H1 (cell line): ENCODE measurements around the gene OR51S1. TPM values are rescaled to one million over a fixed set of nuclear protein-coding genes. Genes with fewer than 3 reads are reported as not detected.

Experiments
- CTCF ChIA-PET: fragments of 300-600 bp; sonication (Branson Sonifier 250); formaldehyde crosslinking; loops from one replicate; lab custom pipeline; 2021; ENCODE audit not compliant: partially characterized antibody; lab: Charles Lee
- POLR2A ChIA-PET: fragments of 300-600 bp; sonication (Branson Sonifier 250); formaldehyde crosslinking; loops from one replicate; lab custom pipeline; 2021; ENCODE audit warnings: inconsistent platforms; ENCODE audit not compliant: partially characterized antibody; lab: Charles Lee
- DNase-seq, 2 experiments: peaks; one replicate each; pipeline versions ENCODE4 v3.0.0 to v3.0.0-alpha.2; 2010 to 2022; ENCODE audit warnings: low spot score in 2 of 2, low read depth in 1 of 2, mixed read lengths in 1 of 2
- FAIRE-seq: peaks from 2 replicates; lab custom pipeline; 2011; peaks lifted over from hg19 to GRCh38; lab: Jason Lieb, UNC
- H2AFZ ChIP-seq: 2 replicates; pipeline ENCODE4 v1.8.1; 2012; ENCODE audit warnings: low read length, inconsistent platforms
- H2AK5ac ChIP-seq: 2 replicates; pipeline ENCODE4 v1.6.1; 2013; ENCODE audit warnings: low read depth, low read length
- H2BK120ac ChIP-seq: replicated peaks from 2 replicates; pipeline ENCODE3; 2013; ENCODE audit warnings: low read depth, low read length, inconsistent platforms
- H2BK12ac ChIP-seq: 2 replicates; pipeline ENCODE4 v1.6.1; 2013; ENCODE audit warnings: low read depth, low read length
- H2BK15ac ChIP-seq: 2 replicates; pipeline ENCODE4 v1.6.1; 2013; ENCODE audit warnings: low read length
- H2BK20ac ChIP-seq: 2 replicates; pipeline ENCODE4 v1.6.1; 2013; ENCODE audit warnings: low read length
- H2BK5ac ChIP-seq: 2 replicates; pipeline ENCODE4 v1.6.1; 2013; ENCODE audit warnings: low read depth, low read length
- H3K14ac ChIP-seq: 2 replicates; pipeline ENCODE4 v1.6.1; 2013; ENCODE audit warnings: inconsistent platforms; ENCODE audit not compliant: insufficient read length
- H3K18ac ChIP-seq: 2 replicates; pipeline ENCODE4 v1.6.1; 2013; ENCODE audit warnings: low read length; ENCODE audit errors: extremely low read depth
- H3K23ac ChIP-seq: 2 replicates; pipeline ENCODE4 v1.6.1; 2013; ENCODE audit warnings: inconsistent platforms; ENCODE audit not compliant: insufficient read length
- H3K23me2 ChIP-seq: 2 replicates; pipeline ENCODE4 v1.6.1; 2013; ENCODE audit warnings: low read depth, low read length
- H3K27ac ChIP-seq: 2 replicates; pipeline ENCODE4 v1.6.1; 2011; ENCODE audit warnings: low read depth, low read length, inconsistent platforms
- H3K27me3 ChIP-seq, 4 experiments: replicated peaks in 1 of 4; 1 replicate in 1 of 4; 2 replicates in 3 of 4; pipeline versions ENCODE4 v1.6.1 to v1.8.1; 2011 to 2013; ENCODE audit warnings: low read length in 3 of 4, mild to moderate bottlenecking in 3 of 4, inconsistent platforms in 2 of 4, mixed read lengths in 2 of 4, moderate library complexity in 1 of 4; ENCODE audit not compliant: control insufficient read depth in 3 of 4, insufficient read depth in 3 of 4; ENCODE audit errors: extremely low read depth in 1 of 4
- H3K36me3 ChIP-seq, 4 experiments: 2 replicates each; pipeline versions ENCODE4 v1.6.1 to v1.8.1; 2011 to 2013; ENCODE audit warnings: mild to moderate bottlenecking in 4 of 4, low read length in 3 of 4, moderate library complexity in 2 of 4, control low read depth in 1 of 4, inconsistent platforms in 1 of 4; ENCODE audit not compliant: insufficient read depth in 4 of 4, control insufficient read depth in 2 of 4
- H3K4ac ChIP-seq: replicated peaks from 2 replicates; pipeline ENCODE3; 2013; ENCODE audit warnings: low read length, low read depth, mixed read lengths, inconsistent platforms; ENCODE audit not compliant: insufficient read length
- H3K4me1 ChIP-seq, 4 experiments: replicated peaks in 1 of 4; 1 replicate in 1 of 4; 2 replicates in 3 of 4; pipeline versions ENCODE4 v1.6.1 to v1.8.1; 2011 to 2013; ENCODE audit warnings: low read length in 3 of 4, inconsistent platforms in 2 of 4, mixed read lengths in 1 of 4; ENCODE audit not compliant: insufficient read depth in 4 of 4, control insufficient read depth in 3 of 4
- H3K4me2 ChIP-seq, 2 experiments: 2 replicates each; pipeline versions ENCODE4 v1.6.1 to v1.8.1; 2011 to 2013; ENCODE audit warnings: low read depth in 2 of 2, low read length in 2 of 2, control low read depth in 1 of 2, inconsistent platforms in 1 of 2, mild to moderate bottlenecking in 1 of 2; ENCODE audit not compliant: insufficient read depth in 1 of 2
- H3K4me3 ChIP-seq, 4 experiments: fragments of 200-600, 300-600 bp in 1 of 4; sonication (generic), shearing (Covaris generic), sonication (Bioruptor Twin) in 1 of 4; 2 replicates each; pipeline versions ENCODE4 v1.5.1 to v1.8.1; 2011 to 2016; ENCODE audit warnings: low read length in 4 of 4, low read depth in 3 of 4, control low read depth in 2 of 4, inconsistent platforms in 2 of 4, mild to moderate bottlenecking in 2 of 4, mixed read lengths in 1 of 4, moderate library complexity in 1 of 4; ENCODE audit not compliant: insufficient read depth in 2 of 4; ENCODE audit errors: extremely low read depth in 1 of 4
- H3K56ac ChIP-seq: replicated peaks from 2 replicates; pipeline ENCODE3; 2013; ENCODE audit warnings: low read depth, mild to moderate bottlenecking, mixed read lengths, low read length, inconsistent platforms; ENCODE audit not compliant: insufficient read length
- H3K79me1 ChIP-seq: 2 replicates; pipeline ENCODE4 v1.6.1; 2013; ENCODE audit warnings: low read depth, low read length, control low read depth
- H3K79me2 ChIP-seq, 2 experiments: 2 replicates each; pipeline versions ENCODE4 v1.6.1 to v1.8.1; 2012 to 2013; ENCODE audit warnings: low read length in 2 of 2, mild to moderate bottlenecking in 2 of 2, inconsistent platforms in 1 of 2; ENCODE audit not compliant: insufficient read depth in 2 of 2, control insufficient read depth in 1 of 2
- H3K9ac ChIP-seq, 4 experiments: replicated peaks in 1 of 4; 1 replicate in 1 of 4; 2 replicates in 3 of 4; pipeline versions ENCODE4 v1.6.1 to v1.8.1; 2011 to 2013; ENCODE audit warnings: low read depth in 3 of 4, low read length in 3 of 4, control low read depth in 2 of 4, mild to moderate bottlenecking in 2 of 4, moderate library complexity in 2 of 4, inconsistent platforms in 1 of 4; ENCODE audit errors: extremely low read depth in 1 of 4
- H3K9me3 ChIP-seq, 2 experiments: 2 replicates each; pipeline versions ENCODE4 v1.6.1 to v1.8.1; 2012 to 2013; ENCODE audit warnings: mild to moderate bottlenecking in 2 of 2, moderate library complexity in 2 of 2, control low read depth in 1 of 2, inconsistent platforms in 1 of 2, low read depth in 1 of 2, low read length in 1 of 2, mixed read lengths in 1 of 2; ENCODE audit not compliant: insufficient read depth in 2 of 2
- H4K20me1 ChIP-seq, 2 experiments: replicated peaks in 1 of 2; 2 replicates each; pipeline versions ENCODE3 to v1.8.1; 2011 to 2013; ENCODE audit warnings: inconsistent platforms in 2 of 2, low read length in 2 of 2, mild to moderate bottlenecking in 1 of 2; ENCODE audit not compliant: insufficient read depth in 2 of 2, control insufficient read depth in 1 of 2
- H4K5ac ChIP-seq: 2 replicates; pipeline ENCODE4 v1.6.1; 2013; ENCODE audit warnings: low read length, low read depth, mixed read lengths, inconsistent platforms; ENCODE audit not compliant: insufficient read length
- H4K8ac ChIP-seq: 2 replicates; pipeline ENCODE4 v1.8.0; 2013; ENCODE audit warnings: mild to moderate bottlenecking, moderate library complexity, low read length, inconsistent platforms; ENCODE audit not compliant: insufficient read depth; ENCODE audit errors: extremely low read depth
- H4K91ac ChIP-seq: replicated peaks from 2 replicates; pipeline ENCODE3; 2013; ENCODE audit warnings: low read length, mixed read lengths, inconsistent platforms; ENCODE audit not compliant: insufficient read length
- ATF2 ChIP-seq: IDR thresholded peaks from 2 replicates; pipeline ENCODE4 v1.6.1; 2012; ENCODE audit warnings: low read length, inconsistent platforms
- CBX8 ChIP-seq: fragments of 300-800, 300-1000 bp; sonication (generic); IDR thresholded peaks from 2 replicates; pipeline ENCODE4 v1.7.1; 2016; ENCODE audit warnings: low read depth, low read length, borderline replicate concordance
- CREB1 ChIP-seq: IDR thresholded peaks from 2 replicates; pipeline ENCODE4 v1.6.1; 2012; ENCODE audit warnings: inconsistent platforms
- CTBP2 ChIP-seq: IDR thresholded peaks from 2 replicates; pipeline ENCODE4 v1.7.0; 2011; ENCODE audit warnings: borderline replicate concordance, mild to moderate bottlenecking, moderate library complexity, mixed read lengths, low read length; ENCODE audit not compliant: insufficient read depth, insufficient read length
- E2F6 ChIP-seq: IDR thresholded peaks from 2 replicates; pipeline ENCODE4 v1.6.1; 2012; ENCODE audit warnings: inconsistent platforms
- EGR1 ChIP-seq: IDR thresholded peaks from 2 replicates; pipeline ENCODE4 v1.6.1; 2011; ENCODE audit warnings: low read depth, low read length, borderline replicate concordance
- GTF2F1 ChIP-seq: IDR thresholded peaks from 2 replicates; pipeline ENCODE4 v1.6.1; 2012; ENCODE audit warnings: low read depth, low read length, improper control_type of control experiment, borderline replicate concordance
- HDAC2 ChIP-seq, 2 experiments: fragments of 300-600 bp in 1 of 2; sonication (generic) in 1 of 2; IDR thresholded peaks; 2 replicates each; pipeline ENCODE4 v1.6.1; 2011 to 2012; ENCODE audit warnings: low read depth in 2 of 2, low read length in 2 of 2, mild to moderate bottlenecking in 2 of 2, moderate library complexity in 2 of 2, borderline replicate concordance in 1 of 2, inconsistent platforms in 1 of 2
- SIN3A ChIP-seq, 2 experiments: IDR thresholded peaks in 1 of 2; conservative IDR thresholded peaks in 1 of 2; 2 replicates each; pipeline ENCODE4 v1.6.1; 2011 to 2012; ENCODE audit warnings: low read length in 2 of 2, improper control_type of control experiment in 1 of 2, low read depth in 1 of 2, mild to moderate bottlenecking in 1 of 2
- SRF ChIP-seq: IDR thresholded peaks from 2 replicates; pipeline ENCODE4 v1.6.1; 2011; ENCODE audit warnings: mild to moderate bottlenecking, low read depth, low read length, moderate library complexity
- TBP ChIP-seq: IDR thresholded peaks from 2 replicates; pipeline ENCODE4 v1.6.1; 2011; ENCODE audit warnings: low read depth, low read length, improper control_type of control experiment
- WGBS, 2 experiments: shearing (Covaris generic) in 1 of 2; methylation state at CpG; one replicate each; pipeline versions ENCODE4 v1.1.6 to v1.1.7; 2013 to 2015; ENCODE audit warnings: low lambda C conversion rate in 2 of 2, mixed read lengths in 2 of 2, inconsistent platforms in 1 of 2, low coverage in 1 of 2, missing lambda C conversion rate in 1 of 2; ENCODE audit not compliant: insufficient replicate concordance in 2 of 2, insufficient coverage in 1 of 2, insufficient read length in 1 of 2; ENCODE audit errors: extremely low coverage in 1 of 2, missing lambda C conversion rate in 1 of 2; 5-methylcytosine and 5-hydroxymethylcytosine counted together
- polyA plus RNA-seq, 7 experiments: library from polyadenylated mRNA; depleted of rRNA in 3 of 7; stranded (reverse) in 5 of 7; unstranded in 2 of 7; fragments of >200 nt in 5 of 7; fragments of 200-250 nt in 2 of 7; gene quantifications; 1 replicate in 5 of 7; 2 replicates in 1 of 7; 4 replicates in 1 of 7; pipeline versions ENCODE4 v1.2.1 to v1.2.3, GENCODE V29; 2011 to 2013; ENCODE audit warnings: missing spikeins in 2 of 7, mixed read lengths in 2 of 7
- total RNA-seq: library from RNA; stranded (reverse); fragmentation: NEBNext Ultra II Directional; extraction: Animal tissue kit (Norgen Biotek cat#: 25700); gene quantifications from 2 replicates; pipeline ENCODE4 v1.2.1, GENCODE V29; 2021

OR51S1 gene
- total and polyA plus RNA-seq, 2 of the 8 experiments (the other 6 are each of a cell fraction or from before 2014, with no cell fraction given) = not detected

- H2BK12ac ChIP-seq = no peak overlapping the region
- no peak overlapping the region for H4K5ac ChIP-seq
- H3K4me2 ChIP-seq = no peak overlapping the region
- TF ChIP-seq ATF2 = no peak
- no peak for TF ChIP-seq E2F6
- no peak for TF ChIP-seq TBP
- TF ChIP-seq GTF2F1 = no peak
- no peak for TF ChIP-seq CTBP2
- TF ChIP-seq HDAC2 (IDR thresholded peaks at IDR 0.05; ENCODE audit: borderline replicate concordance in 1 of 2, low read depth in 2 of 2, low read length in 2 of 2) = no peak
- TF ChIP-seq CBX8 = no peak
- no peak for TF ChIP-seq SIN3A (conservative IDR thresholded peaks at IDR 0.05 in 1 of 2, IDR thresholded peaks at IDR 0.05 in 1 of 2; ENCODE audit: low read depth in 1 of 2, low read length in 2 of 2)
- TF ChIP-seq EGR1 = no peak
- no peak for TF ChIP-seq CREB1
- TF ChIP-seq SRF = no peak
- H3K27ac ChIP-seq = no peak overlapping the region
- ChIA-PET POLR2A (no interaction called here), CTCF (interaction anchor here (0.9 kb wide), 1 partner anchor 12 kb away, joined by 3 read pairs; no protein-coding TSS in a partner anchor)
- no peaks in the 10 kb centered on the region for H4K20me1 ChIP-seq
- H2BK120ac ChIP-seq = no peak overlapping the region
- DNase-seq (no peak), FAIRE-seq (no peak)
- H2AFZ ChIP-seq = 0 out of 2 replicates have a peak overlapping the region, but pooled peaks have one; percentile 53
- H3K14ac ChIP-seq = no peak overlapping the region
- H2AK5ac ChIP-seq = no peak overlapping the region
- no peak overlapping the region for H3K4ac ChIP-seq
- H3K23ac ChIP-seq = no peak overlapping the region
- 80% methylated on average over 4 of the region's 4 CpGs; no CpG with 5 or more reads in 1 of the 2 experiments for WGBS, 2 experiments
- H4K91ac ChIP-seq = no peak overlapping the region
- no peaks in the 10 kb centered on the region for H3K23me2 ChIP-seq
- no peak overlapping the region for H2BK15ac ChIP-seq
- H3K9me3 ChIP-seq = peaks cover 2 to 5% of the 10 kb centered on the region in 2 experiments; a peak in 1 of 4 replicates
- no peak overlapping the region for H2BK5ac ChIP-seq
- H3K79me1 ChIP-seq = no peaks in the 10 kb centered on the region
- H3K4me3 ChIP-seq = no peak overlapping the region
- no peaks in the 10 kb centered on the region for H3K4me1 ChIP-seq
- no peaks in the 10 kb centered on the region for H3K36me3 ChIP-seq
- H3K27me3 ChIP-seq = no peaks in the 10 kb centered on the region
- no peaks in the 10 kb centered on the region for H3K79me2 ChIP-seq
- no peak overlapping the region for H4K8ac ChIP-seq
- no peak overlapping the region for H2BK20ac ChIP-seq
- no peak overlapping the region for H3K18ac ChIP-seq
- H3K56ac ChIP-seq = no peak overlapping the region
- H3K9ac ChIP-seq = no peak overlapping the region
Measured at GRCh38 chr11:4851033-4851432, 2.0 kb upstream of the OR51S1 start.
